HL-60 (cell line): ENCODE data around the gene ACP1.
A peak's percentile ranks its signal among the peaks of the same experiment; 100 is the strongest.

Experiments used
- DNase-seq, 2 experiments: peaks; one replicate each; pipeline ENCODE4 v3.0.0-alpha.2; 2010 to 2020; ENCODE audit warnings: low read depth in 1 of 2, low spot score in 1 of 2
- H3K27ac ChIP-seq: fragments of 250-450 bp; sonication (Bioruptor Pico); replicated peaks from 2 replicates; pipeline ENCODE4 v1.5.1; 2020; ENCODE audit warnings: mild to moderate bottlenecking, moderate library complexity
- H3K27me3 ChIP-seq: fragments of 250-450 bp; sonication (Bioruptor Pico); 2 replicates; pipeline ENCODE4 v1.5.1; 2021; ENCODE audit warnings: mild to moderate bottlenecking, moderate library complexity; ENCODE audit not compliant: insufficient read depth, poor library complexity, severe bottlenecking
- H3K4me3 ChIP-seq: replicated peaks from 2 replicates; pipeline ENCODE4 v1.5.1; 2011; ENCODE audit warnings: mild to moderate bottlenecking, control low read depth, low read length; ENCODE audit not compliant: insufficient read depth
- GABPA ChIP-seq: IDR thresholded peaks from 2 replicates; pipeline ENCODE4 v1.6.1; 2012; ENCODE audit warnings: low read depth
- POLR2AphosphoS5 ChIP-seq: IDR thresholded peaks from 2 replicates; pipeline ENCODE4 v1.6.1; 2012; ENCODE audit warnings: low read depth
- REST ChIP-seq: IDR thresholded peaks from 2 replicates; pipeline ENCODE4 v1.6.1; 2012; ENCODE audit warnings: low read depth; ENCODE audit not compliant: insufficient replicate concordance
- SPI1 ChIP-seq: IDR thresholded peaks from 2 replicates; pipeline ENCODE4 v1.6.1; 2012; ENCODE audit warnings: low read depth, mild to moderate bottlenecking, borderline replicate concordance
- TF ChIP-seq, protein P1 (sequence below): IDR thresholded peaks from one replicate; pipeline ENCODE4 v1.5.1; 2011; ENCODE audit warnings: low read length, control low read depth, inconsistent platforms; ENCODE audit not compliant: insufficient read depth

The ACP1 gene

DNA sequence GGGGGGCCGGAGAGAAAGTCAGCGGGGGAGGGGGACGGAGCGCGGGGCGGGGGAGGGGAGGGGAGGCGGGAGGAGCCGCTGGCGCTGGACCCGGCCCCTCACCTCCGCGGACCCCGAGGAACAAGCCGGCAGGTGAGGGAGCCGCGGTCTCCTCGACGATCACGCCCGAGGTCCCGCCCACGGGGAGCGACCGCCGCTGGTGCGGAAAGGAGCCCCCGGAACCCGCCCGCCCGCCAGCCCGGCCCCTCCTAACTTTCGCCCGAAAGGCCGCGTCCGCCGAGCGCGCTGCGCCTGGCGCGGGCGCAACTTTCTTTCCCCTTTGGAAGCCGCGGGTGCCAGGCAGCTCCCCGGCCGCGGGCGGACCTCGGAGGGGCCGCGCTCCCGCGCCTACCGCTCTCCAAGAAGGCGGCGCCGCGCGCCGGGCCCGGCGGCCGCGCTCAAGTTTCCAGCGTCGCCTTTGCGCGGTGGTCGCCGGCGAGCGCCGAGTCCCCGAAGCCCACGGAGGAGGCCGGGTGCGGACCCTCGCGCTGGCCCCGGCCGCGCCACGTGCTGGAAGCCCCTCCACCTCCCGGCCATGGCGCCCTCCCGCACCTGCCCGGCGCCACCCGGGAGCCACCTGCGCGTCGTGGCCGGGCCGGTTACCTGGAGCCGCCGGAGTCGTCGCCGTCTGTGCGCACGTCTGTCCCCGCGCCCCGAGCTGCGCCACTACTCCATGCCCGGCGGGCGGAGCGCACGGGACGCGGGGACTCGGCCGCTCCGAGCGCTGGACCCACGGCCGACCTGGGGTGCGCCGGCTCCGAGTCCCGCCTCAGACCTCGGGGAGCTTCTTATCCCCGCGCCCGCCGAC lies 23.4 kb downstream of the ACP1 start, which contains the start of gene ALKAL2:
Gene ALKAL2, minus strand, starts transcription at position 181 of the 847 bp plus-strand sequence. CDS start 256 bp downstream, outside the sequence.
- DNase-seq: no peak
- TF ChIP-seq POLR2AphosphoS5 (no peak), GABPA (no peak)
- TF ChIP-seq, protein P1, sequence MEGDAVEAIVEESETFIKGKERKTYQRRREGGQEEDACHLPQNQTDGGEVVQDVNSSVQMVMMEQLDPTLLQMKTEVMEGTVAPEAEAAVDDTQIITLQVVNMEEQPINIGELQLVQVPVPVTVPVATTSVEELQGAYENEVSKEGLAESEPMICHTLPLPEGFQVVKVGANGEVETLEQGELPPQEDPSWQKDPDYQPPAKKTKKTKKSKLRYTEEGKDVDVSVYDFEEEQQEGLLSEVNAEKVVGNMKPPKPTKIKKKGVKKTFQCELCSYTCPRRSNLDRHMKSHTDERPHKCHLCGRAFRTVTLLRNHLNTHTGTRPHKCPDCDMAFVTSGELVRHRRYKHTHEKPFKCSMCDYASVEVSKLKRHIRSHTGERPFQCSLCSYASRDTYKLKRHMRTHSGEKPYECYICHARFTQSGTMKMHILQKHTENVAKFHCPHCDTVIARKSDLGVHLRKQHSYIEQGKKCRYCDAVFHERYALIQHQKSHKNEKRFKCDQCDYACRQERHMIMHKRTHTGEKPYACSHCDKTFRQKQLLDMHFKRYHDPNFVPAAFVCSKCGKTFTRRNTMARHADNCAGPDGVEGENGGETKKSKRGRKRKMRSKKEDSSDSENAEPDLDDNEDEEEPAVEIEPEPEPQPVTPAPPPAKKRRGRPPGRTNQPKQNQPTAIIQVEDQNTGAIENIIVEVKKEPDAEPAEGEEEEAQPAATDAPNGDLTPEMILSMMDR: no peak
- Histone ChIP-seq H3K27me3 (peaks cover 32% of the 10 kb centered on the region), H3K27ac (no peak within 1 kb of the TSS), H3K4me3 (no peak within 1 kb of the TSS)

DNA sequence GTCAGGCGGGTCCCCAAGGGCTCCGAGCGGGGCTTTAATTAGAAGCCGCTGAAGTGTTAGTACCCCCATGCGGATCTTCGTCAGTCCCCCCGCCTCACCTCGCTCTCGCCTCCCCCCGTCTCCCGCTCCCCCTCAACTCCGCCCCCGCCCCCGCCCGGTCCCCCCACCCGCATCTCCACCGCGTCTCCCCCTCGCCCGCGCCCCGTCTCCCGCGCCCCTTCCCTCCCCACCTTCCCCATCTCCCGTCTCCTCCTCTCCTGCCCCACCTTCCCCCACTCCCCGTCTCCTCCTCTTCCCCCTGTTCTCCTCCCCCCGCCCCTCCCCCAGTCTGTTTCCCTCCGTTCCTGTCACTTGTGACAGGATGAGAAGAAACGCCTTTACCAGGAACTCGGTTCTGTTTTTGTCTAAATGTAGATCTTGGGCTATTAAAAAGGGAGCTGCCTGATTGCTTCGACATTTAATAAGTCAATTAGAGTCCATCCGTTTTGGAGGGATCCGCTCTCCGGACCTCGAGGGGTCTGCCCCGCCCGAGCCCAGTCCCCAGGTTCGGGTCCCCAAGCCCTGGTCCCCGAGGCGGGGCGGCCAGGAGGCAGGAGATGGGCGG lies 24.1 kb downstream of the ACP1 start:
- no peak for DNase-seq
- TF ChIP-seq, protein P1: no peak
- TF ChIP-seq POLR2AphosphoS5 (no peak), GABPA (no peak), REST (no peak), SPI1 (no peak)
- no peak overlapping the region for H3K4me3 ChIP-seq
- H3K27me3 ChIP-seq: peaks cover 32% of the 10 kb centered on the region
- no peak overlapping the region for H3K27ac ChIP-seq

DNA sequence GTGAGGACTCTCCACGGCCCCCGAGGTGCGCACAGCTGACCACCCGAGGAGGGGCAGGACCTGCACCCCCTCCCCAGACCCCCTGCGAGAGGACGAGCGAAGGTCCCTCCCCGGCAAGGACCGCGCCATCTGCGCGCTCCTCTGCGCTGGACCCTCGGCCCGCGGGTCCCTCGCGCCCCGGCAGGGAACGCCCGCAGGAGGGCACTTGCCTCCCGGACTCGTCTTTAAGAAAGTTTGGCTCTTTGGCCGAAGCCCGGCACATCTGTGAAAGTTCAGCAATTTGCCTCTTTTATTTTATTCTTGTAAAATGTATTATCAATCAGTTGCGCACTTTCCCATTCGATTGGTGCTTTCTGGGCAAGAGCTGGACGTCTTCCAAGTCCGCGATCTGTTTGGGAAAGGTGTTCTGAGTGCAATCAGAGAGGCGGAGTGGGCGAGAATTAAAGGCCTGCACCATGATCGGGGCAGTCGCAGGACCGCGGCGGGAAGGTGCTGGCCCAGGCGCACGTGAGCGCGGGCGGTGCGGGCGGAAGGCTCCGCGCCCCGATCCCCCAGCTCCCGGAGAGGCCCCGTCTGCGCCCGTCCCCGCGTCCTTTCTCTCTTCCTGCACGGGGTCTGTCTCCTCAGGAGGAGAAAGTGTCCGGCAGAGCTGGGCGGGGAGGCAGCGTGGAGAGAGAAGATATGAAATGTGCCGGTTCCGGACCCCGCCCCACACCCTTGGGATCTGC lies 24.8 kb downstream of the ACP1 start:
- DNase-seq: no peak
- TF ChIP-seq, protein P1: no peak
- no peak for TF ChIP-seq POLR2AphosphoS5
- TF ChIP-seq GABPA: no peak
- TF ChIP-seq REST: no peak
- no peak for TF ChIP-seq SPI1
- peaks cover 32% of the 10 kb centered on the region for H3K27me3 ChIP-seq
- no peak overlapping the region for H3K27ac ChIP-seq
- H3K4me3 ChIP-seq: peak overlapping the region; percentile 23
